ENCODE measurements around the gene NACC1.

The NACC1 gene

DNA sequence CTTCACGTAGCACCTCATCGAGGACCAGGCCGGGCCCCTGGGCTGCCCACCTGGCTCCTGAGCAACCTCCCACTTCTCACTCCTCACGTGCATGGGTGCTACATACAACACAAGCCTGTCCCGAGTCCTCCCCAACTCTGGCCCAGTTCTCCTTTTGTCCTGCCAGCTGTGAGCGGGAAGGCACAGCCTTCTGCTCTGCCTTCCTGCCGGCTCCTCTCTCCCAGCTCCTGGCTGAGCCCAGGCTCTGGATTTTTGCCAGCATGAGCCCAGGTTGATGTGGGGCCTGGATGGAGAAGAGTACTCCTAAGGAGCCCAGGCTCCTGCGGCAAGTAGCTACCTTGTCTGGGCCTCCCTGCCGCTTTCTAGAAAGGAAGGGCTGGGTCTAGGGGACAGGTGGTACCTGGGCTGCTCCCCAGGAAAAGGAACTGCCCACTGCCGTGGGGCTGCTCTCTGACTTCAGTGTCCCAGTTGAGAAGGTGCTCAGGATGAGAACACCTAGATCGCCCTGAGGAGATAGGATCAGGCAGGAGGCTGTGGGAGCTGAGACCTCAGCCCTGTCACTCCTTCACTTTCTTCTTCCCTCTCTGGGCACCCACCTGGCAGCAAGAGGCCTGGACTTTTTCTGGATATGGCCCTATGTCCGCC, 39.0 kb upstream of the NACC1 start:
- TF ChIP-seq JUND (IDR thresholded peaks at IDR 0.05; ENCODE audit: low read depth), result no peak
- no peak for DNase-seq (ENCODE audit: low read depth in 1 of 2, low spot score in 1 of 2)
- in situ Hi-C loops (cut with HindIII; ENCODE audit: low pct_unique_long_range_greater_than_20kb, low sequenced_read_pairs), result no loop called here

- DNase-seq (ENCODE audit: low read depth in 1 of 2, low spot score in 1 of 2), result no peak
- no peak for TF ChIP-seq JUND (IDR thresholded peaks at IDR 0.05; ENCODE audit: low read depth)
- in situ Hi-C loops (cut with HindIII; ENCODE audit: low pct_unique_long_range_greater_than_20kb, low sequenced_read_pairs), result no loop called here
Observed at GRCh38 chr19:13079542-13079986, 38.5 kb upstream of the NACC1 start.

DNA sequence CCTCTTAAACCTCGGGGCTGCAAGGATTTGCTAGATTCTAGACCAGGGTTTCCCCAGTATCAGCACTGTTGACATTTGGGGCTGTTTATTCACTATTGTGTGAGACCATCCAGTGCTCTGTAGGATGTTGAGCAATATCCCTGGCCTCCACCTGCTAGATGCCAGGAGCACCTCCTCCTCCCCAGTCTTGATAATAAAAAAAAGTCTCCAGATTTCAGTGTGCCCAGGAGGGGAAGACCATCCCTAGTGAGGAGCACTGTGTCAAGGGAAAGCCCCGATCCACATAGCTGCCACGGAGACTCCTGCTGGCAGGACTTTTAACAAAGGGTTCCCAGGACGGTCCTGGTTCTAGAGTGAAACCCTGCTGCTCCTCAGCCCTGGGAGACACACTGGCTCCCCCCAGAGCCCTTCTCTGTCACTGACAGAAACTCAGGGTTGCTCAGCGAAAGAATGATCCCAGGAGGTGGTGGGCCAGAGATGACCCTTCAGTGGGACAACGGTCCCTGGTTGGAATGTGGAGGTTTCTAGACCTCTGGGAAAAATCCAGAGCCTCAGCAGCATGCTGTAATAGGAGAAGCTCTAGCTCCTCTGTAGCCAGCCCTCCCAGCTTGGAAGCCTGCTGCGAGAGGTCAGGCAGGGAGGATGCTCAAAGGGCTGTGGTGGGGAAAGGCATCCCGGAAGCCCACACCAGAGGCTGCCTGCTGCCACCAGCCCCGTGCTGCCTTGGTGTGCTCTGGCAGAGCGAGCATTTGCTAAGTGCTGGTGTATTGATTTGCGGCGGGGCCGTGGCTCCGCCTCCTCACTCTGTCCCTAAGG, 35.7 kb upstream of the NACC1 start:
- DNase-seq (ENCODE audit: low read depth in 1 of 2, low spot score in 1 of 2), result no peak
- in situ Hi-C loops (cut with HindIII; ENCODE audit: low pct_unique_long_range_greater_than_20kb, low sequenced_read_pairs), result no loop called here
- no peak for TF ChIP-seq JUND (IDR thresholded peaks at IDR 0.05; ENCODE audit: low read depth)

- in situ Hi-C loops (cut with HindIII; ENCODE audit: low pct_unique_long_range_greater_than_20kb, low sequenced_read_pairs), result no loop called here
- TF ChIP-seq JUND (IDR thresholded peaks at IDR 0.05; ENCODE audit: low read depth), result no peak
- DNase-seq (ENCODE audit: low read depth in 1 of 2, low spot score in 1 of 2), result no peak
Observed at GRCh38 chr19:13083008-13083404, 35.1 kb upstream of the NACC1 start.

GRCh38 chr19:13083627-13084026, 34.4 kb upstream of the NACC1 start:
- TF ChIP-seq JUND (IDR thresholded peaks at IDR 0.05; ENCODE audit: low read depth), result no peak
- in situ Hi-C loops (cut with HindIII; ENCODE audit: low pct_unique_long_range_greater_than_20kb, low sequenced_read_pairs), result no loop called here
- no peak for DNase-seq (ENCODE audit: low read depth in 1 of 2, low spot score in 1 of 2)

DNA sequence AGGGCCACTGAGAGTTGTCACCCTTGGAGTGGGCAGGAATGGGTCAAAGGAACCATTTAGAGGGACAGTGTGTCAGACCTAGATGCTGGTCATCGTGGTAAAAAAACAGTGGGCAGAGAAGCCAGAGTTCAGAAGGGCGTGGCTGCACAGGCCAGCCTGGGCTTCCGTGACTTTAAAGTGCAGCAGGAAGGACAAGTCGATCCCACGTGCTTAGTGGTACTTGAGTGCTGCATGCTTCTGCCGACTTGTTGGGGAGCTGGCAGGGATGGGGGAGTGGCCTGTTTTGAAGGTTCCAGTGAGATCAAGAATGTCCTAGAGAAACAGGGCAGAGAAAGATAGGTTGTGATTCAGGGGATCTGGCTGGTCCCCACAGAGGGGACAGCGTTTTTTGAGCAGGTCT, 32.4 kb upstream of the NACC1 start:
- DNase-seq (ENCODE audit: low read depth in 1 of 2, low spot score in 1 of 2), result no peak
- no peak for TF ChIP-seq JUND (IDR thresholded peaks at IDR 0.05; ENCODE audit: low read depth)
- in situ Hi-C loops (cut with HindIII; ENCODE audit: low pct_unique_long_range_greater_than_20kb, low sequenced_read_pairs), result no loop called here

DNA sequence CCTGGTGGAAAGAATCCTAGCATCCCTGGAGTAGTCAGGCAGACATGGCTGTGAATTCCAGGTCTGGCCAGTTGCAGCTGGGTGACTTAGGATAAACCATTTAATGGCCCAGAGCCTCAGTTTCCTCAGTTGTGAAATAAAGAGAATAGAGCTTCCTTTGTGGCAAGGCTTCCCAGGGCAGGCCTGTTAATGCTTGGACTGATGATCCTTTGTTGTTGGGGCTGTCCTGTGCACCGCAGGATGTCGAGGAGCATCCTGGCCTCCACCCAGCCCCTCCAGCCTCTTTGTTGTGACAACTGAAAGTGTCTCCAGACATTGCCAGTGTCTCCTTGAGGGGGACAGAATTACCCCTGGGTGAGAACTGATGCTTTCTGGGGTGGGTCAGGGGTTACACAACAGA, 31.7 kb upstream of the NACC1 start:
- DNase-seq (ENCODE audit: low read depth in 1 of 2, low spot score in 1 of 2), result no peak
- TF ChIP-seq JUND (IDR thresholded peaks at IDR 0.05; ENCODE audit: low read depth), result no peak
- in situ Hi-C loops (cut with HindIII; ENCODE audit: low pct_unique_long_range_greater_than_20kb, low sequenced_read_pairs), result no loop called here

DNA sequence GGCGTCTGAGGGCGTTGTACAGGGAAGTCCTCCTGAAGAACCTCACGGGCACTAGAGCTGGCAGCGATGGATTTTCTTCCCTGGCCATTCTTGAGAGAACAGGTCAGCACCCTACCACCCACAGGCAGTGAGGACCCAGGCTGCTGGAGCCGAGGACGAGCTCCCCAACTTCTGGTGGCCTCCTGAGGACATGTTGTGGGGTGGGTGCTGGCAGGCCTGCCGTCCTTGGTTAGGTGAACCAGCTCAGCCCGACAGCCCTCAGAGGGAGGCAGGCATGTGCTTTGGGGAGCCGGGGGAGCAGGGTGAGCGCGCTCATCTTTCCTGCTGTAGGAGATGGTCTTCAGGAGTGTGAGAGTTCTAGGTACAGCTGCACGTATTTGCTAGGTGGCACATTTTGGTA, 30.8 kb upstream of the NACC1 start:
- in situ Hi-C loops (cut with HindIII; ENCODE audit: low pct_unique_long_range_greater_than_20kb, low sequenced_read_pairs), result no loop called here
- TF ChIP-seq JUND (IDR thresholded peaks at IDR 0.05; ENCODE audit: low read depth), result no peak
- DNase-seq (ENCODE audit: low read depth in 1 of 2, low spot score in 1 of 2), result no peak

DNA sequence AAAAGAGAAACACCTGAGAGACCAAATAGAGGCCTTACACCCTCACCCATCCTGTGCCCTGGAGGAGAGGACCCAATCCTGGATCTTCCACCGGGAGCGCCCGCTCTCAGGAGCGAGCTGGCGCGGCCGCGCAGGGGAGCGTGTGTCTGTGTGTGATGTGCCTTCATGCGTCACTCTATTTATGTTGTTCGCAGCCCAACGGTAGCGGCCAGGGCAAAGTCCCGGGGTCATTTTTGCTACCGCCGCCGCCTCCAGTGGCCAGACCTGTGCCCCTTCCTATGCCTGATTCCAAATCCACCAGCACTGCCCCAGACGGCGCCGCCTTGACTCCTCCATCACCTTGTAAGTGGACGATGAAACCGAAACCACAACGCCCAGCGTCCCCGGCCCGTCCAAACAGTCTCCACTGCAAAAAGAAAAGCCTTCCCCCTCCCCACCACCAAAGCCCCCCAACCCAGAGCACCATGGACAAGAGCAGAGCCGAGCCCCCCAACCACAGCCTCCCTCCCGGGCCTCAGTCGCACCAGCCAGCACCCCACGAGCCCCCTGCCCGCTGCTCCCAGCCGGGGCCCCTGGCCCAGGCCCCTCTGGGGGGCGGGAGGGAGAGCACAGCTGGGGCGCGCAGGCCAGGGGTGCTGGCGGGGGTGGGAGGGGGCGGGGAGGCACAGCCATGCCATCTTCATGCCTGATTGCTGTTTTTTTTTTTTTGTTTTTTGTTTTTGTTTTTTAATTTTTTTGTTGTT, 30.1 kb upstream of the NACC1 start:
- in situ Hi-C loops (cut with HindIII; ENCODE audit: low pct_unique_long_range_greater_than_20kb, low sequenced_read_pairs), result no loop called here
- no peak for DNase-seq (ENCODE audit: low read depth in 1 of 2, low spot score in 1 of 2)
- no peak for TF ChIP-seq JUND (IDR thresholded peaks at IDR 0.05; ENCODE audit: low read depth)

- TF ChIP-seq JUND (IDR thresholded peaks at IDR 0.05; ENCODE audit: low read depth), result no peak
- in situ Hi-C loops (cut with HindIII; ENCODE audit: low pct_unique_long_range_greater_than_20kb, low sequenced_read_pairs), result no loop called here
- peak in 1 of 2 experiments; percentile 15 for DNase-seq (ENCODE audit: low read depth in 1 of 2, low spot score in 1 of 2)
Observed at GRCh38 chr19:13089139-13089856, 28.8 kb upstream of the NACC1 start.

GRCh38 chr19:13089857-13090507, 28.1 kb upstream of the NACC1 start:
- in situ Hi-C loops (cut with HindIII; ENCODE audit: low pct_unique_long_range_greater_than_20kb, low sequenced_read_pairs), result no loop called here
- TF ChIP-seq JUND (IDR thresholded peaks at IDR 0.05; ENCODE audit: low read depth), result no peak
- DNase-seq (ENCODE audit: low read depth in 1 of 2, low spot score in 1 of 2), result no peak
